Subcutaneous abdominal adipose tissue (tissue), 5 donors: ENCODE results near the gene MCEE.

Source experiments
- H3K27ac ChIP-seq: one replicate; pipeline ENCODE4 v1.7.0; 2013; ENCODE audit warnings: low read depth, mild to moderate bottlenecking, inconsistent platforms, low read length, moderate library complexity
- H3K27me3 ChIP-seq, 5 donors: one replicate each; pipeline ENCODE4 v1.7.0; 2013; ENCODE audit warnings: low read length in 5 of 5, inconsistent platforms in 1 of 5; ENCODE audit not compliant: control insufficient read depth in 5 of 5, insufficient read depth in 4 of 5
- H3K36me3 ChIP-seq, 5 donors: one replicate each; pipeline ENCODE4 v1.7.0; 2013; ENCODE audit warnings: low read length in 5 of 5; ENCODE audit not compliant: control insufficient read depth in 5 of 5, insufficient read depth in 5 of 5
- H3K4me1 ChIP-seq, 5 donors: one replicate each; pipeline ENCODE4 v1.7.0; 2013; ENCODE audit warnings: low read length in 5 of 5, mild to moderate bottlenecking in 3 of 5, moderate library complexity in 1 of 5; ENCODE audit not compliant: control insufficient read depth in 5 of 5, insufficient read depth in 5 of 5
- H3K4me3 ChIP-seq, 5 donors: one replicate each; pipeline ENCODE4 v1.7.0; 2013; ENCODE audit warnings: low read length in 5 of 5, low read depth in 1 of 5
- H3K9ac ChIP-seq, 5 donors: one replicate each; pipeline ENCODE4 v1.7.0; 2013; ENCODE audit warnings: low read length in 5 of 5, mild to moderate bottlenecking in 4 of 5, moderate library complexity in 3 of 5
- H3K9me3 ChIP-seq, 5 donors: one replicate each; pipeline ENCODE4 v1.7.0; 2013; ENCODE audit warnings: low read length in 5 of 5; ENCODE audit not compliant: control insufficient read depth in 5 of 5
- donor health status: healthy.
- donor health status: healthy.
- donor health status: healthy.
- donor health status: healthy.
- donor health status: healthy.

The MCEE gene

GRCh38 chr2:71069376-71069775 lies 60.7 kb downstream of the MCEE start:
- H3K27ac ChIP-seq: no peak overlapping the region
- no peaks in the 10 kb centered on the region for H3K9me3 ChIP-seq
- peak overlapping the region; percentile 89 to 94 (median 94) for H3K4me3 ChIP-seq
- no peaks in the 10 kb centered on the region for H3K27me3 ChIP-seq
- H3K9ac ChIP-seq: peak overlapping the region; percentile 66 to 98 (median 96)
- H3K4me1 ChIP-seq: peaks cover 5 to 65% (median 45%) of the 10 kb centered on the region in 5 donors
- peaks cover 0 to 26% (median 23%) of the 10 kb centered on the region in 5 donors for H3K36me3 ChIP-seq

DNA sequence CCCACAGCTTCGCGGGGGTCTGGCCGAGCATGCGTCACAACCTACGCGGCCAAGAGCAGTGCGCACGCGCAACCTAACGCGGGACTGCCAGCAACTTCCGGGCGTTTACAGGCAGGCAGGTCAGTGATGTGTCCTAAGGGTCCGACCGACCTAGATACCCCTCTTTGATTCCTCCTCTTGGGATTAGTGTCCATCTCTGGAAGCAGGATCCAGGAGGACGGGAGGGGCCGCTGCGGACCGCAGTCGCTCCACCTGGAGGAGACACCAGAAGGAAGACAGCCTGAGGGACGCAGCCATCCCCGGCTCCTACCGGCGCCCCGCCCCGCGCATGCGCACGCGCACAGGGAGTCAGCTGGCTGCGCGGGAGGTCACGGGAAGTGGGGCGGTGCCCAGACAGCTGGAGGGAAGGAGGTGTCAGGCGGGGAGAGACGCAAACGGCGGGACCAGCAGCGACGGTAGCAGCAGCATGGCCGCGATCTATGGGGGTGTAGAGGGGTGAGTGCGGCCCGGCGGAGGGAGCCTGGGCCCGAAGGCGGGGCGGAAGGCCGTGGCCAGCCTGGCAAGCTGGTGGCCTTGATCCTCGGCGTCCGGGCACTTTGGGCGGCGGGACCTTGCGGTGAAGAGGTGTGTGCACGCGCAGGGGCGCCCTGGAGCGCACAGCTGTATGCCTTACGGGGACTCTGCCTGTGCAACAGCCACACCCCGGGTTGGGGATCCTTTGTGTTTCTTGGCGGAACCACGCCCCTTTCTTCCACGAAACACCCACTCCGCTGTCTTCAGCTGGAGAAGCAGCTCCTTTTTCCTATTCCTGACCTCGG lies 61.6 kb downstream of the MCEE start, which contains the start of gene NAGK:
Gene NAGK (plus strand): TSS at position 431 of the 818 bp plus-strand sequence. CDS start 36 bp downstream, at position 467.
- Histone ChIP-seq H3K9me3 (no peaks in the 10 kb centered on the region), H3K9ac (peak within 1 kb of the TSS; percentile 91 to 98 (median 96)), H3K4me1 (peaks cover 5 to 69% (median 45%) of the 10 kb centered on the region in 5 donors), H3K27me3 (no peaks in the 10 kb centered on the region), H3K4me3 (peak within 1 kb of the TSS; percentile 93 to 94 (median 94)), H3K36me3 (peaks cover 0 to 17% (median 13%) of the 10 kb centered on the region in 5 donors), H3K27ac (peak within 1 kb of the TSS; percentile 97)

DNA sequence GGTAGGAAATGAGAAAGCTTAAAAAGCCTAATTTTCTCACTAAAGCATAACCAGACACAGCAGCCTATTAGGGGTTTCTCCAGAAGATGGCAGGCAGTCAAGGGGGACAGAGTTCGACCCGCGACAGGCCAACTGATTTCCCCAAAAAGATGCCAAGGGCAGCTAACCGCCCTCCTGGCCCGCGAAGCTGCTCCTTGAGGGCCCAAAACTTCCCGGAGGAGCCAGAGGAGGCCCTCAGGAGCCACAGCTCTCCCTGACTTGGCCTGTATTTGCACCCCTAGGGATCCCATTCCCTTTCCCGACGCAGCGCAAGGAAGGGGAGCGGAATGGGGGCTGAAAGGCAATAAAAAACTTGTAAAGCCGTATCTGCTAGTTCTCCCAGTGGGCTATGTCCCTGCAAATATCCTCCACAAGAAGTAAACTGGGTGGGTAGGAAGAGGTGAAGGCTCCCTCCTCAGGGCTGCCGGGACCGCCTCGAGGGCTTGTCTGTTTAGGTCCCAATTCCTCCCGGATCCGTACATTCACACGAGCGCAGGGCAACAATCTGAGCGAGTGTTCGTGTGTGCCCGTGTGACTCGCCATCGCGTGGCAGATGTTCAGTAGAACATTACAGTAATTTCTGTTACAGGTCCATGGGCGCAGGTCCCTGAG lies 62.3 kb downstream of the MCEE start:
- Histone ChIP-seq H3K4me3 (peak overlapping the region; percentile 93 to 94 (median 94)), H3K27me3 (no peaks in the 10 kb centered on the region), H3K27ac (peak overlapping the region; percentile 97), H3K4me1 (peaks cover 5 to 62% (median 43%) of the 10 kb centered on the region in 5 donors), H3K9me3 (no peaks in the 10 kb centered on the region), H3K36me3 (peaks cover 0 to 11% (median 7%) of the 10 kb centered on the region in 5 donors), H3K9ac (peak overlapping the region; percentile 91 to 98 (median 96))

- no peaks in the 10 kb centered on the region for H3K9me3 ChIP-seq
- H3K4me1 ChIP-seq: peaks cover 5 to 54% (median 36%) of the 10 kb centered on the region in 5 donors
- peaks cover 0 to 6% (median 5%) of the 10 kb centered on the region in 5 donors for H3K36me3 ChIP-seq
- peak overlapping the region; percentile 97 for H3K27ac ChIP-seq
- H3K9ac ChIP-seq: peak overlapping the region in 2 of 5 donors; percentile 96 to 97
- H3K27me3 ChIP-seq: no peaks in the 10 kb centered on the region
- no peak overlapping the region for H3K4me3 ChIP-seq
These were observed 63.2 kb downstream of the MCEE start for GRCh38 chr2:71066856-71067255.

DNA sequence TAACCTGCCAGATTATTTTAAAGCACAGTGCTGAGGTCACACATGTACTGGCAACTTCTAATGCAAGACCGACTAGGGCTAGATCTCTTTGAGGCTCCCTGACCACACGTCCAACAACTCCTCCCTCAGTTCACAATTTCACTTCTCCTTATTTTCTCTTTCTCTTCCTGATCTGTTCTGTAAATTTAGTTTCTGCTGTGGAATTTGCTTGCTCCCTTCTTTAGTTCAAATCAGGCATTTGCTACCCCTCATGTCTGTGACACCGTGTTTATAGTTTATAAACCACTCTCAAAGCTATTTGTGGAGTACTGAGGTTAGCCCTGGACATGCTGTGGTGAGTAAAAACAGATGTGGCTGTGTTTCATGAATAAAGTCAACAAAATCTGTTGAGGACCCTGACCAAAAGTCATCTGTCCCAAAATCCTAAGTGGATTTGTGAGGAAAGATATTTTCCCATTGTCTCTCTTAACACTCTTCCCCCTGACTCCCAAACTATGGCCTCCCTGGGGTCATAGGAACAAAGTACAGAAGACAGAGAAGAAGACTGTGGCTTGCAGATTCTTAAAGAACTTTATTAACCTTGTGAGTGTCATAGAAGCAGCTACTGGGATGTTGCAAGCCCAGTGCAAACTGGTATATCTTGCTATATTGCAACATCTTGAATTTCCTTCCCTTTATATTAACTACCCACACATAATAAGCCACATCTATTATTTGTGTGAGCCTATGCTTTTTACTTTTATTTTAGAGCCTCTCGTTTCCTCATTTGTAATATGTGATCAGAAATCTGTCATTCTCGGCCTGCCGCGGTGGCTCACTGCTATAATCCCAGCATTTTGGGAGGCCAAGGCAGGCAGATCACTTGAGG lies 65.0 kb downstream of the MCEE start:
- H3K36me3 ChIP-seq: no peaks in the 10 kb centered on the region
- H3K4me1 ChIP-seq: peaks cover 3 to 45% (median 33%) of the 10 kb centered on the region in 5 donors
- H3K27me3 ChIP-seq: peaks cover 0 to 3% (median 0%) of the 10 kb centered on the region in 5 donors
- peak overlapping the region in 1 of 5 donors; percentile 31 for H3K9ac ChIP-seq
- no peak overlapping the region for H3K27ac ChIP-seq
- no peaks in the 10 kb centered on the region for H3K9me3 ChIP-seq
- H3K4me3 ChIP-seq: peak overlapping the region in 1 of 5 donors; percentile 12

DNA sequence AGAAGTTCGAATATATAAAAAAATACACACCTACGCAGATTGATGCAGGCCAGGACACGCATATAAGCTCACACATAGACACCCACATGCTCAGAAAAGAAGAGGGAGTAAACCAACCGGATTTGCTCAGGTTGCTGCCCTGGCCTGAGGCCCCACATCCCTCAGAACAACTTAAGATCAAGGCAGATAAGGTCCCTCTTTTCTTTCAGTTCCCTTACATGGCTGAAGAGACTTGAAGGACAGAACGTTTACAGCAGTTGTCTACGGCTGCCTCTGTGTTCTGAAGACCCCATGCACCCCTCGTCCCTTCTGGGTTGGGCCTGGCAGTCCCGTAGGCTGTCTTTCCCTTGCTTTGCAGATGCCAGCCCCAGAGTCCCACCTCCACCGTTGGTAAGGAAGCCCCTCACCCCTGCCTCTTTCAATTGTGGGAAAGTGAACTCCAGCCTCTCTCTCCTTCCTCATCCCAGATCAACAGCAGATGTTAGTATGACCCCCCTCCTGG lies 65.9 kb downstream of the MCEE start:
- Histone ChIP-seq H3K36me3 (no peaks in the 10 kb centered on the region), H3K9ac (no peak overlapping the region), H3K4me1 (peaks cover 3 to 36% (median 25%) of the 10 kb centered on the region in 5 donors), H3K27me3 (peaks cover 0 to 3% (median 0%) of the 10 kb centered on the region in 5 donors), H3K27ac (no peak overlapping the region), H3K9me3 (no peaks in the 10 kb centered on the region), H3K4me3 (peak overlapping the region in 1 of 5 donors; percentile 12)

DNA sequence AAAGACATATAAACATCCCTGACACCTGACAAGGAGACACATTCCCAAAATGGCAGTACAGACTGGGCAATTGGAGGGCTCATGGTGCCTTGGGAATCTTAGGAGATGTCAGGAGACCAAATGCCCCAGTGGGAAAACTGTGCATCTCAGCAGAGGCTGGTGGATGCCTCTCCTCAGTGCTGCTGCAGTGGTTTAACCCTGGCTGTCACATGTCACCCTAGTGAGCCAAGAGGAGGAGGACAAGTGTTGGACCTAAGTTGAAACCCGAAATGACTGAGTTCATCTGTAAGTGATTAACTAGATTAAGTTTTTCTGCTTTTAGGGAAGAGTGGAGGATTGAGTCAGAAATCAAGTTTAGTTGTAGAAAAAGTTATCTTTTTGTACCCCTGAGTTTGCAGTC lies 66.8 kb downstream of the MCEE start:
- Histone ChIP-seq H3K27me3 (peaks cover 0 to 3% (median 0%) of the 10 kb centered on the region in 5 donors), H3K9me3 (no peaks in the 10 kb centered on the region), H3K4me3 (no peak overlapping the region), H3K27ac (no peak overlapping the region), H3K9ac (no peak overlapping the region), H3K4me1 (peaks cover 3 to 29% (median 18%) of the 10 kb centered on the region in 5 donors), H3K36me3 (no peaks in the 10 kb centered on the region)

DNA sequence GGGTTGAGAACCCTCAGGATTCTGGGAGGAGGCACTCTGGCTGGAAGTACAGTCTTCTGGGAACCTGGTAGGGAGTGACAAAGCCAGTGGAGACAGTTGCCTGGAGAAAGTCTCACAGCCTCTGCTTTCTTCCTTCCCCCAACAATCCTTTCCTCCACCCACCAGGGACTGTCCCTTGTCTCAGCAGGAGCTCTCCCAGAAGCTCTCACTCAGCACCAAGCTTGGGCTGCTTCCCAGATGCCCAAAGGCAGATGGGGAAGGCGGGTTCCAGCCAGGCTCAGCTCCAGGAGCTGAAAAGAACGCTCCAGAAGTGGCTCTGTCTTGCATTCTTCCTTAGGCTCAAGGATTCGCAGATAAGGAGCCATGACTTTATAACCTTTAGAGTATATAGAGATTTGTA lies 69.2 kb downstream of the MCEE start:
- H3K9me3 ChIP-seq: no peaks in the 10 kb centered on the region
- peaks cover 0 to 3% (median 0%) of the 10 kb centered on the region in 5 donors for H3K27me3 ChIP-seq

GRCh38 chr2:71060211-71060610 lies 69.8 kb downstream of the MCEE start:
- no peaks in the 10 kb centered on the region for H3K36me3 ChIP-seq

More for the DNA sequence above, 69.2 kb downstream of the MCEE start:
- Histone ChIP-seq H3K27ac (no peak overlapping the region), H3K36me3 (no peaks in the 10 kb centered on the region), H3K9ac (no peak overlapping the region), H3K4me3 (no peak overlapping the region), H3K4me1 (peaks cover 0 to 16% (median 6%) of the 10 kb centered on the region in 5 donors)

More at GRCh38 chr2:71060211-71060610, 69.8 kb downstream of the MCEE start:
- no peak overlapping the region for H3K27ac ChIP-seq
- peaks cover 0 to 3% (median 0%) of the 10 kb centered on the region in 5 donors for H3K27me3 ChIP-seq
- no peaks in the 10 kb centered on the region for H3K9me3 ChIP-seq
- no peak overlapping the region for H3K9ac ChIP-seq
- H3K4me1 ChIP-seq: peaks cover 0 to 16% (median 6%) of the 10 kb centered on the region in 5 donors
- no peak overlapping the region for H3K4me3 ChIP-seq
